ENCODE results near the gene GLYR1. TPM values are rescaled to one million over a fixed set of nuclear protein-coding genes. Genes with fewer than 3 reads are reported as not detected.

GLYR1 gene
- total and polyA plus RNA-seq, 2 of the 4 experiments (the other 2 are of a cell fraction): 26.0 to 54.2 TPM

- Histone ChIP-seq H2AK5ac (ENCODE audit: low read depth, low read length) (no peak overlapping the region), H3K18ac (ENCODE audit: low read depth, low read length) (no peak overlapping the region), H2BK20ac (ENCODE audit: low read depth, low read length) (no peak overlapping the region), H3K9me3 (ENCODE audit: control insufficient read depth, insufficient read depth, low read length) (no peaks in the 10 kb centered on the region), H3K9ac (ENCODE audit: low read depth, low read length) (no peak overlapping the region), H3K27ac (ENCODE audit: insufficient read depth, low read length) (no peak overlapping the region), H3K4me3 (ENCODE audit: insufficient read depth, low read depth, low read length) (no peak overlapping the region), H2BK120ac (ENCODE audit: low read depth, low read length) (no peak overlapping the region), H2AFZ (replicated peaks; ENCODE audit: low read length, poor library complexity) (peak overlapping the region; percentile 41), H3K23ac (ENCODE audit: low read depth, low read length) (no peak overlapping the region), H4K91ac (ENCODE audit: insufficient read depth, low read depth, low read length) (no peak overlapping the region), H3K4me2 (ENCODE audit: low read depth, low read length) (no peak overlapping the region), H3K36me3 (ENCODE audit: control insufficient read depth, insufficient read depth, low read length) (no peaks in the 10 kb centered on the region), H4K8ac (ENCODE audit: low read depth in 2 of 2, low read length in 2 of 2) (no peak overlapping the region), H2BK15ac (ENCODE audit: low read depth, low read length) (no peak overlapping the region), H3K9me1 (ENCODE audit: insufficient read depth, low read length) (0 out of 2 replicates have a peak, but pooled peaks cover 3% of the 10 kb centered on the region), H2BK5ac (ENCODE audit: low read depth, low read length, poor library complexity, severe bottlenecking) (no peak overlapping the region), H3K4me1 (ENCODE audit: control insufficient read depth, insufficient read depth, low read length) (no peaks in the 10 kb centered on the region), H4K20me1 (ENCODE audit: insufficient read depth, low read length) (no peaks in the 10 kb centered on the region), H3K56ac (ENCODE audit: extremely low read depth, insufficient read depth, low read length) (no peak overlapping the region), H3K27me3 (ENCODE audit: control insufficient read depth, insufficient read depth, low read length) (no peaks in the 10 kb centered on the region; the same call in 1 of the 2 replicates), H3K79me1 (ENCODE audit: low read depth in 1 of 2, low read length in 2 of 2) (no peaks in the 10 kb centered on the region), H4K5ac (ENCODE audit: low read depth, low read length) (no peak overlapping the region), H3K14ac (replicated peaks; ENCODE audit: low read depth, low read length) (no peak overlapping the region), H2AK9ac (replicated peaks; ENCODE audit: low read depth, low read length, poor library complexity) (no peak overlapping the region), H3K4ac (ENCODE audit: low read depth, low read length) (no peak overlapping the region)
- intact Hi-C loops (cut with micrococcal nuclease) (no loop called here), in situ Hi-C loops (cut with MboI; ENCODE audit: low sequenced_read_pairs) (no loop called here), dilution Hi-C loops (cut with HindIII; ENCODE audit: low sequenced_read_pairs, unreplicated experiment) (no loop called here)
- ChIA-PET CTCF (no interaction called here), POLR2A (ENCODE audit: unreplicated experiment) (no interaction called here)
- no CpG with 5 or more reads among the region's 10 CpGs for whole genome bisulfite sequencing, 2 experiments (ENCODE audit: extremely low coverage in 2 of 2, insufficient read length in 1 of 2)
- DNase-seq: no peak
- TF ChIP-seq SMC3 (IDR thresholded peaks at IDR 0.05; ENCODE audit: low read depth, low read length): no peak
- no peak for TF ChIP-seq RCOR1 (IDR thresholded peaks at IDR 0.05; ENCODE audit: insufficient replicate concordance, low read length)
- TF ChIP-seq CEBPB (IDR thresholded peaks at IDR 0.05; ENCODE audit: low read depth, low read length): no peak
- no peak for TF ChIP-seq USF2 (IDR thresholded peaks at IDR 0.05; ENCODE audit: low read depth, low read length)
- BruUV-seq (replicated peaks): no TSS peak
- ATAC-seq (ENCODE audit: low read depth): no peak
These were observed 56.2 kb downstream of the GLYR1 start for GRCh38 chr16:4790871-4791270.
